GM12873 (cell line): ENCODE data around the gene KCNT1.

Experiments
- CTCF ChIP-seq: IDR thresholded peaks from 2 replicates; pipeline ENCODE4 v1.5.1; 2012; ENCODE audit warnings: low read depth, mild to moderate bottlenecking, moderate library complexity, low read length, control low read depth; ENCODE audit not compliant: insufficient read depth; ENCODE audit errors: missing control alignments

The KCNT1 gene

GRCh38 chr9:135696446-135696845 is 5.5 kb upstream of the KCNT1 start:
- TF ChIP-seq CTCF = no peak

GRCh38 chr9:135697226-135697625 is 4.8 kb upstream of the KCNT1 start:
- TF ChIP-seq CTCF = no peak

GRCh38 chr9:135698236-135698635 is 3.7 kb upstream of the KCNT1 start:
- TF ChIP-seq CTCF = no peak

GRCh38 chr9:135698767-135699166 is 3.2 kb upstream of the KCNT1 start:
- no peak for TF ChIP-seq CTCF

- TF ChIP-seq CTCF = no peak
These were observed 2.5 kb upstream of the KCNT1 start, which contains the start of gene SOHLH1 for GRCh38 chr9:135699440-135699839. Gene SOHLH1 (minus strand): TSS chr9:135699481. CDS start chr9:135699467, 14 bp downstream.

GRCh38 chr9:135700525-135700924 is 1.5 kb upstream of the KCNT1 start:
- TF ChIP-seq CTCF = no peak

- no peak for TF ChIP-seq CTCF
These were observed 672 bp upstream of the KCNT1 start for GRCh38 chr9:135701067-135701958.
